Spleen (tissue), 7 donors: ENCODE data around the gene GTPBP8.

Source experiments
- POLR2A ChIP-seq, 3 donors: fragments of 450-650 bp; IDR thresholded peaks; one replicate each; pipeline ENCODE4 v1.5.1; 2017; ENCODE audit warnings: antibody characterized with exemption in 3 of 3, mild to moderate bottlenecking in 1 of 3
- POLR2AphosphoS5 ChIP-seq, 3 donors: sonication (generic); formaldehyde crosslinking; IDR thresholded peaks; one replicate each; pipeline ENCODE4 v1.5.1; 2017; ENCODE audit warnings: antibody characterized with exemption in 3 of 3
- TF ChIP-seq, protein P1 (sequence below), 11 experiments: fragments of 200-600 bp in 7 of 11; fragments of 450-650 bp in 4 of 11; sonication (generic) in 4 of 11; IDR thresholded peaks in 8 of 11; conservative IDR thresholded peaks in 3 of 11; 1 replicate in 7 of 11; 2 replicates in 4 of 11; pipeline versions ENCODE4 v1.4.0 to v1.8.0; 2016 to 2021; ENCODE audit warnings: antibody characterized with exemption in 11 of 11, inconsistent platforms in 4 of 11, mild to moderate bottlenecking in 1 of 11
- donor health status: DM: no; HTN: no; CAD: no; lungs with moderate emphysema.
- donor health status: DM: no; HTN: no; CAD: no.
- donor health status: DM: no; HTN: no; CAD: no.

DNA sequence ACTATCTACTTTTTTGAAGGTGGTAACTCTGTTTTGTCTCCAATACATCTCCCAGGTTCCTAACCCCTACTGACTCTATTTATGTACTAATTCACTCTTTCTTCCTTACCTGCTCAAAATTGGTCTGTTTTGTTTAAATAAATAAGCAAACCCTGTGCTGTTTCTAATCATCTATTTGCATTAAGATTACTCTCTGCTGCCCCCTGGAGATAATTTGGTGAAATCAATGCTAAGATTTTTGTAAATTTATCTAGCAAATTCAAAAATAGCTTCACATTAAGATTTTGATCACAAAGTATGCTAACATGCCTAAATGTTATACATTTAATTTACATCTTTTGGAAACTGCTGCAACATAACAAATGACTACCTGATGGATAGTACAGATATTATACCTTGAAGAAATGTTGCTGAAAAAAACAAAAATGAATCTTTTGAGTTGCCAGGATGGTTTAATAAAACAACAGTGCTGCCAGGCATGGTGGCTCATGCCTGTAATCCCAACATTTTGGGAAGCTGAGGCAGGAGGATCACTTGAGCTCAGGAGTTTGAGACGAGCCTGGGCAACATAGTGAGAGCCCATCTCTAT is 11.4 kb upstream of the GTPBP8 start:
- no peak for TF ChIP-seq POLR2A (IDR thresholded peaks at IDR 0.05)
- TF ChIP-seq, protein P1, sequence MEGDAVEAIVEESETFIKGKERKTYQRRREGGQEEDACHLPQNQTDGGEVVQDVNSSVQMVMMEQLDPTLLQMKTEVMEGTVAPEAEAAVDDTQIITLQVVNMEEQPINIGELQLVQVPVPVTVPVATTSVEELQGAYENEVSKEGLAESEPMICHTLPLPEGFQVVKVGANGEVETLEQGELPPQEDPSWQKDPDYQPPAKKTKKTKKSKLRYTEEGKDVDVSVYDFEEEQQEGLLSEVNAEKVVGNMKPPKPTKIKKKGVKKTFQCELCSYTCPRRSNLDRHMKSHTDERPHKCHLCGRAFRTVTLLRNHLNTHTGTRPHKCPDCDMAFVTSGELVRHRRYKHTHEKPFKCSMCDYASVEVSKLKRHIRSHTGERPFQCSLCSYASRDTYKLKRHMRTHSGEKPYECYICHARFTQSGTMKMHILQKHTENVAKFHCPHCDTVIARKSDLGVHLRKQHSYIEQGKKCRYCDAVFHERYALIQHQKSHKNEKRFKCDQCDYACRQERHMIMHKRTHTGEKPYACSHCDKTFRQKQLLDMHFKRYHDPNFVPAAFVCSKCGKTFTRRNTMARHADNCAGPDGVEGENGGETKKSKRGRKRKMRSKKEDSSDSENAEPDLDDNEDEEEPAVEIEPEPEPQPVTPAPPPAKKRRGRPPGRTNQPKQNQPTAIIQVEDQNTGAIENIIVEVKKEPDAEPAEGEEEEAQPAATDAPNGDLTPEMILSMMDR (IDR thresholded peaks at IDR 0.05 in 8 of 11, conservative IDR thresholded peaks at IDR 0.05 in 3 of 11) = peak in 10 of 11 experiments; percentile 40 to 83 (median 72)
- no peak for TF ChIP-seq POLR2AphosphoS5 (IDR thresholded peaks at IDR 0.05)
